Thyroid gland (tissue), 4 donors: ENCODE measurements around the gene ABHD8. TPM values are rescaled to one million over a fixed set of nuclear protein-coding genes. Genes with fewer than 3 reads are reported as not detected.
"Not testable (repeated sequence)": the region's sequence is repeated elsewhere in the genome, so short reads cannot be mapped to it uniquely, and the experiment has no call there.

Experiments
- DNase-seq, 2 donors: peaks; one replicate each; pipeline ENCODE4 v3.0.0-alpha.2; 2019
- H3K27ac ChIP-seq, 3 donors: fragments of 200-600 bp; sonication (generic); 1 replicate in 2 of 3; 2 replicates in 1 of 3; pipeline ENCODE4 v1.5.1; 2016 to 2019; ENCODE audit warnings: mild to moderate bottlenecking in 1 of 3, moderate library complexity in 1 of 3
- H3K27me3 ChIP-seq: fragments of 200-600 bp; sonication (generic); one replicate; pipeline ENCODE4 v1.5.1; 2019
- H3K36me3 ChIP-seq, 2 donors: fragments of 200-600 bp; sonication (generic); one replicate each; pipeline ENCODE4 v1.5.1; 2016 to 2019
- H3K4me1 ChIP-seq, 2 donors: fragments of 200-600 bp; sonication (generic); one replicate each; pipeline ENCODE4 v1.5.1; 2017 to 2019
- H3K4me3 ChIP-seq, 3 donors: fragments of 200-600 bp; sonication (generic); replicated peaks in 1 of 3; 1 replicate in 2 of 3; 2 replicates in 1 of 3; pipeline ENCODE4 v1.5.1; 2016; ENCODE audit warnings: mild to moderate bottlenecking in 1 of 3
- H3K9me3 ChIP-seq: fragments of 200-600 bp; sonication (generic); one replicate; pipeline ENCODE4 v1.5.1; 2017
- POLR2A ChIP-seq, 2 donors: fragments of 450-650 bp; IDR thresholded peaks; one replicate each; pipeline ENCODE4 v1.6.1; 2017; ENCODE audit warnings: antibody characterized with exemption in 2 of 2, mild to moderate bottlenecking in 2 of 2, moderate library complexity in 1 of 2
- WGBS, 2 donors: methylation state at CpG; one replicate each; pipeline ENCODE4 v1.1.5; 2017; 5-methylcytosine and 5-hydroxymethylcytosine counted together
- intact Hi-C: fragments of 100-400 bp; cut with DNase I; formaldehyde crosslinking; loops from one replicate; pipeline ENCODE4 v1.15.1; 2023
- total RNA-seq, 4 donors: library from RNA; depleted of rRNA; stranded (reverse); fragments of >200 nt; gene quantifications; one replicate each; pipeline ENCODE4 v1.2.3, GENCODE V29; 2016
- TF ChIP-seq, protein P1 (sequence below), 6 experiments: fragments of 200-600 bp in 3 of 6; fragments of 450-650 bp in 3 of 6; sonication (generic) in 3 of 6; IDR thresholded peaks; one replicate each; pipeline ENCODE4 v1.5.1; 2016 to 2019; ENCODE audit warnings: antibody characterized with exemption in 6 of 6, mild to moderate bottlenecking in 2 of 6, inconsistent platforms in 1 of 6, moderate library complexity in 1 of 6

The ABHD8 gene
- total RNA-seq, 4 donors from 2014 or later, result 14.4 to 31.2 (median 23.3) TPM

DNA sequence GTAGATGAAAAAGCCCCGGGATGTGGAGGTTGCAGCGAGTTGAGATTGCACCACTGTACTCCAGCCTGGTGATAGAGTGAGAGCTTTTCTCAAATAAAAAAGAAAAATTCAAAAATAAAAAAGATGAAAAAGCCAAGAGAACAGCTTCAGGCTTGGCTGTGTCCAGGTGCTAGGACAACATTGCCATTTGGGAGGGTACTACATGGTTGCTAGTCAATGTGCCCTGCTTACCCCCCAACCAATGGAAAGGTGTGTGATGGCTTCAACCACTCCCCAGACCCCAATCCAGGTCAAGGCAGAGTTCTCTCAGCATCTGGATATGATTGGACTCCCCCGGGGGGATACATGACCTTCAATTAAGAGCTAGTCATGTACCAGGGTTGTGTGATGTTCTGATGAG, 23.8 kb downstream of the ABHD8 start:
- Histone ChIP-seq H3K4me3 (no peak overlapping the region), H3K27ac (no peak overlapping the region), H3K36me3 (peaks cover 13 to 32% of the 10 kb centered on the region in 2 donors), H3K9me3 (no peaks in the 10 kb centered on the region), H3K27me3 (peaks cover 9% of the 10 kb centered on the region), H3K4me1 (peaks cover 12 to 13% of the 10 kb centered on the region in 2 donors)
- no peak for DNase-seq
- intact Hi-C loops, result no loop called here
- TF ChIP-seq POLR2A (IDR thresholded peaks at IDR 0.05), result no peak
- TF ChIP-seq, protein P1, sequence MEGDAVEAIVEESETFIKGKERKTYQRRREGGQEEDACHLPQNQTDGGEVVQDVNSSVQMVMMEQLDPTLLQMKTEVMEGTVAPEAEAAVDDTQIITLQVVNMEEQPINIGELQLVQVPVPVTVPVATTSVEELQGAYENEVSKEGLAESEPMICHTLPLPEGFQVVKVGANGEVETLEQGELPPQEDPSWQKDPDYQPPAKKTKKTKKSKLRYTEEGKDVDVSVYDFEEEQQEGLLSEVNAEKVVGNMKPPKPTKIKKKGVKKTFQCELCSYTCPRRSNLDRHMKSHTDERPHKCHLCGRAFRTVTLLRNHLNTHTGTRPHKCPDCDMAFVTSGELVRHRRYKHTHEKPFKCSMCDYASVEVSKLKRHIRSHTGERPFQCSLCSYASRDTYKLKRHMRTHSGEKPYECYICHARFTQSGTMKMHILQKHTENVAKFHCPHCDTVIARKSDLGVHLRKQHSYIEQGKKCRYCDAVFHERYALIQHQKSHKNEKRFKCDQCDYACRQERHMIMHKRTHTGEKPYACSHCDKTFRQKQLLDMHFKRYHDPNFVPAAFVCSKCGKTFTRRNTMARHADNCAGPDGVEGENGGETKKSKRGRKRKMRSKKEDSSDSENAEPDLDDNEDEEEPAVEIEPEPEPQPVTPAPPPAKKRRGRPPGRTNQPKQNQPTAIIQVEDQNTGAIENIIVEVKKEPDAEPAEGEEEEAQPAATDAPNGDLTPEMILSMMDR (IDR thresholded peaks at IDR 0.05), result no peak
- WGBS, 2 donors, result 66 to 85% methylated on average over 3 of the region's 3 CpGs

DNA sequence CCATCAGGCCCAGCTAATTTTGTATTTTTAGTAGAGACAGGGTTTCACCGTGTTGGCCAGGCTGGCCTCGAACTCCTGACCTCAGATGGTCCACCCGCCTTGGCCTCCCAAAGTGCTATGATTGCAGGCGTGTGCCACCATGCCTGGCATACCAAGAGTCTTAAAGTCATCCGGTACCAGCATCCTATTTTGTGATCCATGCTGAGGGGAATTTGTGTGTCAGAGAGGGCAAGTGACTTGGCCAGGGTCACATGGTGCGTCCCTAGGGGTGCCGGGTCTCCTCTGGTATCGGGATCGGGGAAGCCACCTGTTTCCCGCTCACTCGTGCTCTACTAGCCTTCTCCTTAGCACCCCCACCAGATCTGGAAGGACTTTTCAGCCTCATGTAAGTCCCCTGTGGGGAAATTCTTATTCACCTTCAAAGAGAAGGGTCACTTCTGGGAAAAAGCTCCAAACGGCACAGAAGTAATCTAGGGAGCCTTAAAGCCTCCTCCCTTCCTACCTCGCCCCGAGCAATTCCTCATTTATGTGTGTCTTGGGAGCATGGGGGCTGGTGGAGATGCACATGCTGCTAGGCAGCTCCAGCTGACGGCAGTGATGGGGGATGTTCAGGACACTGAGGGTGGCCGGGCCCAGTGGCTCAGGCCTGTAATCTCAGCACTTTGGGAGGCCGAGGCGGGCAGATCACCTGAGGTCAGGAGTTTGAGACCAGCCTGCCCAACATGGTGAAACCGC, 27.6 kb downstream of the ABHD8 start:
- H3K36me3 ChIP-seq, result peaks cover 35 to 55% of the 10 kb centered on the region in 2 donors
- no peaks in the 10 kb centered on the region for H3K9me3 ChIP-seq
- no peak overlapping the region for H3K27ac ChIP-seq
- no peak for DNase-seq
- TF ChIP-seq, protein P1 (IDR thresholded peaks at IDR 0.05), result no peak
- no peak for TF ChIP-seq POLR2A (IDR thresholded peaks at IDR 0.05)
- 92 to 94% methylated on average over 19 of the region's 19 CpGs for WGBS, 2 donors
- no peaks in the 10 kb centered on the region for H3K27me3 ChIP-seq
- H3K4me1 ChIP-seq, result no peaks in the 10 kb centered on the region
- no peak overlapping the region for H3K4me3 ChIP-seq
- intact Hi-C loops, result no loop called here

DNA sequence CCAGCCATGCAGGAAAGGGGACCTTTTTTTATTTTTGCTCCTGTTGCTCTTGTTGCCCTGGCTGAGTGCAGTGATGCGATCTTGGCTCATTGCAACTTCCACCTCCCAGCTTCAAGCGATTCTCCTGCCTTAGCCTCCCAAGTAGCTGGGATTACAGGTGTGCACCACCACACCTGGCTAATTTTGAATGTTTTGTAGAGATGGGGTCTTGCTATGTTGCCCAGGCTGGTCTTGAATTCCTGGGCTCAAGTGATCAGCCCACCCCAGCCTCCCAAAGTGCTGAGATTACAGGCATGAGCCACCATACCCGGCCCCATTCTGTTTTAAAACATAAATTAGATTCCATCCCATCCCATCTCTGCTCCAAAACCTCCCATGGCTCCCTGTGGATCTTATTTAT, 28.3 kb downstream of the ABHD8 start:
- H3K4me3 ChIP-seq, H3K9me3 ChIP-seq, intact Hi-C loops, H3K27ac ChIP-seq, H3K4me1 ChIP-seq, DNase-seq, H3K27me3 ChIP-seq: not testable (repeated sequence)
- 98 to 99% methylated on average over 3 of the region's 3 CpGs for WGBS, 2 donors
- H3K36me3 ChIP-seq, result peaks cover 35 to 55% of the 10 kb centered on the region in 2 donors

DNA sequence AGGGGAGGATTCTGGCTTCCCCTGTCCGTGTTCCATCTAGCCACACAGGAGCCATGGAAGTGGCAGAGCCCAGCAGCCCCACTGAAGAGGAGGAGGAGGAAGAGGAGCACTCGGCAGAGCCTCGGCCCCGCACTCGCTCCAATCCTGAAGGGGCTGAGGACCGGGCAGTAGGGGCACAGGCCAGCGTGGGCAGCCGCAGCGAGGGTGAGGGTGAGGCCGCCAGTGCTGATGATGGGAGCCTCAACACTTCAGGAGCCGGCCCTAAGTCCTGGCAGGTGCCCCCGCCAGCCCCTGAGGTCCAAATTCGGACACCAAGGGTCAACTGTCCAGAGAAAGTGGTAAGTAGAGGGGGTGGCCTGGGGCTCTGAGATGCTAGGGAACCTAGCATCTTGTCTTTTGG, 34.5 kb downstream of the ABHD8 start:
- Histone ChIP-seq H3K27me3 (no peaks in the 10 kb centered on the region), H3K36me3 (peaks cover 16 to 19% of the 10 kb centered on the region in 2 donors), H3K9me3 (no peaks in the 10 kb centered on the region), H3K4me1 (peaks cover 5% of the 10 kb centered on the region in 2 donors), H3K27ac (no peak overlapping the region), H3K4me3 (no peak overlapping the region)
- TF ChIP-seq, protein P1 (IDR thresholded peaks at IDR 0.05), result no peak
- TF ChIP-seq POLR2A (IDR thresholded peaks at IDR 0.05), result no peak
- WGBS, 2 donors, result 87 to 97% methylated on average over 4 to 13 of the region's 13 CpGs
- intact Hi-C loops, result loop anchor here (10.0 kb wide), 1 partner anchor 54 kb away; the partner anchor contains the start of gene USE1
- DNase-seq, result no peak

DNA sequence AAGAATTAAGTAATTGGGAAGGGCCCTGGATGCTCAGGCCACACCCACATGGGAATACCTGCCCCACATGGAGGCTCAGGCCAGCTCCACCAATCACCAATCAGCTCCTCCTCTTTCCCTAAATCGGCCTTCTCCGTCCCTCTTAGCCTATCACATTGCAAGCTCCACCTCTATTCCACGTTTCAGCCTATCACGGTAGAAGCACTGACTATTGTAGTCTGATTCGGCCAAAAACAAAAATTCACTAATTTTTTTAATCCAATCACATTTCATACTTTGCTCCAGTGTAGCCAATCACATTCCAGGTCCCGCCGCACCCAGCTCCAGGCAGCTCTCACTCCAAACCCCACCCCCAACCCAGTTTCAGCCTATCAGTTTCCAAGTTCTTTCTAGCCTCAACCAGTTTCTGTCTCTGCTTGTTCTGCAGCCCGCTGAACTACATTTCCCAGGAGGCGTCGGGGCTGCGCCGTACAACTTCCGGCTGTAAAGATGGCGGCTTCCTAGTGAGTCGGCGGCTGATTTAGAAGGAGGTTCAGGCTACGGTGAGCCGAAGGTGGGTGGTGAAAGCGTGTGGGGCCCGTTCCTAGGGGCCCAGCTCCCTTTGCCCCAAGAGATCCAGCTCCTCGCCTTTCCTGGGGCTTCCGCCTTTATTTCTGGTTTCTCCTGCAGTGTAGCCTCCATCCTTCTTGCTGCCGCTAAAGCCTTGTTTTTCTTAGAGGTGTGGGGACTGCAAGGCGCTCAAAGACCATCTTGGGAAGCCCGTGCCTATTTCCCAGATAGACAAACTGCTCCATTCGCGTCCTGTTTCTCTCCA, 36.0 kb downstream of the ABHD8 start, which contains the start of gene BABAM1:
Gene BABAM1, plus strand, starts transcription at position 469 of the 814 bp plus-strand sequence. CDS start 1,364 bp downstream, outside the sequence.
- no peaks in the 10 kb centered on the region for H3K9me3 ChIP-seq
- peaks cover 12 to 15% of the 10 kb centered on the region in 2 donors for H3K36me3 ChIP-seq
- peak; percentile 96 to 97 for DNase-seq
- intact Hi-C loops, result loop anchor here (10.0 kb wide), 1 partner anchor 52 kb away; the partner anchor contains the start of gene USE1
- TF ChIP-seq POLR2A (IDR thresholded peaks at IDR 0.05), result peak in 1 of 2 donors; percentile 41
- TF ChIP-seq, protein P1 (IDR thresholded peaks at IDR 0.05), result no peak
- 0% methylated on average over 22 to 27 of the region's 27 CpGs for WGBS, 2 donors
- H3K4me1 ChIP-seq, result peaks cover 5% of the 10 kb centered on the region in 2 donors
- H3K27me3 ChIP-seq, result no peaks in the 10 kb centered on the region
- peak within 1 kb of the TSS; percentile 40 to 46 (median 46) for H3K4me3 ChIP-seq
- peak within 1 kb of the TSS in 2 of 3 donors; percentile 13 to 57 for H3K27ac ChIP-seq
